CD4-positive, alpha-beta T cell treated with Interleukin-17A for 1 hour (primary cell): Measurements from ENCODE around the gene SRRM4.
"Not testable (repeated sequence)": the region's sequence is repeated elsewhere in the genome, so short reads cannot be mapped to it uniquely, and the experiment has no call there.

Source experiments
- DNase-seq: peaks from one replicate; pipeline ENCODE4 v3.0.0-alpha.2; 2020

Gene SRRM4, protein sequence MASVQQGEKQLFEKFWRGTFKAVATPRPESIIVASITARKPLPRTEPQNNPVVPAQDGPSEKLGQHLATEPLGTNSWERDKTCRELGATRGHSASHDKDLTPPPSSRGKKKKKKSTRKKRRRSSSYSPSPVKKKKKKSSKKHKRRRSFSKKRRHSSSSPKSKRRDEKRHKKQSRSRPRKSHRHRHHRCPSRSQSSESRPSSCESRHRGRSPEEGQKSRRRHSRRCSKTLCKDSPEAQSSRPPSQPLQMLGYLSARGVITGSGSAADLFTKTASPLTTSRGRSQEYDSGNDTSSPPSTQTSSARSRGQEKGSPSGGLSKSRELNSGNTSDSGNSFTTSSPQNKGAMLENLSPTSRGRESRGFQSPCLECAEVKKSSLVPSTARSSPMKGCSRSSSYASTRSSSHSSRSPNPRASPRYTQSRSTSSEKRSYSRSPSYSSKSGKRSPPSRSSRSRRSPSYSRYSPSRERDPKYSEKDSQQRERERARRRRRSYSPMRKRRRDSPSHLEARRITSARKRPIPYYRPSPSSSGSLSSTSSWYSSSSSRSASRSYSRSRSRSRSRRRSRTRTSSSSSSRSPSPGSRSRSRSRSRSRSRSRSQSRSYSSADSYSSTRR

DNA sequence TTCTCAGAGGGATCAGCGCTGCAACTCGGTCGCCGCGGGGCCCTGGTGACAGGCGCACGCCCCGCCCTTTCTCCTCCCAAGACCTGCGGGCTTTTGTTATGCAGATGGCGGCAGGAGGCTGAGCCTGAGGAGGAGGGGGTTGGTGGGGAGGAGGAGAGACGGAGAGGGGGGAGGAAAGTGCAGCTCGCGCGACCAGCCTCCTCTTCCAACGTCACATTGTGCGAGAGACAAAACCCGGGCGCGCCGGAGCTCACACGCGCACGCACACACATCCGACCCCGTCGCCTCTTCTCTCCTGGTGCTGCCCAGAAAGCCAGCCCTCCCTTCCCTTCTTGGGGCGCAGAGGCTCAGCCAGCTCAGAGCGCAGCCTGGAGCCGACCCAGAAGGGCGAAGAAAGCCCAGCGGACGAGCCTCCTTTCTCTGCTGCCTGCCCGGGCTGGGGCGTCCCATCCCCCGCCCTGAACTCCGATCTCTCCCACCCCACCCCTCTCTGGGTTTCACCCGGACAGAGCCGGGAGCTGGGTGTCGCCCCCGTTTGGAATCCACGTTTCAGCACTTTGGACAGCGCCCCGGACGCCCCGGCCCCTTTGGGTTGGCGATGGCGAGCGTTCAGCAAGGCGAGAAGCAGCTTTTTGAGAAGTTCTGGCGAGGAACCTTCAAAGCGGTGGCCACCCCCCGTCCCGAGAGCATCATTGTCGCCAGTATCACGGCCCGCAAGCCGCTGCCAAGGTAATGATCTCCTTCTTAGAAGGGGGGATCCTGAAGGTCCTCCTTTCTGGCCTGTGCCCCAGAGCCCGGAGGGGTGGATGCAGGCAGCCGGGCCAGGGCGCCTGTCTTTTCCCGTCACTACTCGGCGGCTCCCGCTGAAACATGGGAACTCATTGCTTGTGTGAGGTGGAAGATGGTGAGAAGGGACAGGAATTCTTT lies at the start of gene SRRM4:
Gene SRRM4 (plus strand): TSS at position 257 of the 927 bp plus-strand sequence. CDS start 342 bp downstream, at position 599.
- no peak for DNase-seq

DNA sequence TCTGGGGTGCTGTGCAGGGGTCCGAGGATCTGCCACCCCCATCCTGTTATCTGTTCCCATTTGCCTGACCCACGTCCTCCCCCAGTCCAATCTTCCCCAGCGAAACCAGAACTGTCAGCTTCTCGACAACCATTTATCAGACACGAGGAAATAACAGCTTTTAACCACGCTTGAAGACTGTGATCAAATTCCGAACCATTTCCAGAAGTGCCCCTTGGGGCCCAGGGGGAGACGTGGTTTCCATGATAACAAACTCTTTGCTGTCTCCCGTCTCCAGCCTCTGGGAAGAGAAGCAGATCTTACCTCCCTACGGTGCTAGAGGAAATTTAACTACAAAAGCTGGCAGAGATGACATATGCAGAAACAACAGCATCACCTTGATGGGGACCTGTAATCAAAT lies 35.1 kb upstream of the SRRM4 start:
- DNase-seq = no peak

- no peak for DNase-seq
Measured at GRCh38 chr12:118958520-118958919, 22.8 kb upstream of the SRRM4 start.

DNA sequence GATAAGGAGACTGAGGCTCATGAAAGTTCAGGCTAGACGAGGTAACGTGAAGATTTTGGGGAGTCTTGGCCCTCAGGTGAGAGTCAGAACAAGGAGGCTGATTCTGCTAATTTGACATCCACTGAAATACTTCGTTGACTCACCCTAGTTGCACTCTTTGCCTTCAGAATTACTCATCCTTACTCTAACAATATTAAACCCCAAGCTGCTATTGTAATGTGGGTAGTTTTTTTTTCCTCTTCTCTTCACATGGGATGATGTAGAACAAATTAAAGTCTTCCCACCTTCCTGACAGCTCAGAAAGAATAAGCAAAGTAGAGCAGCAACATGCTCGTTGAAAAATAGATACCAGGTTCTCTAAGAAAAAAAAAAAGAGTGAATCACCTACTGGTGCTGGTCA lies 22.0 kb upstream of the SRRM4 start:
- DNase-seq = no peak

GRCh38 chr12:118959985-118960560 lies 21.3 kb upstream of the SRRM4 start:
- DNase-seq = no peak

GRCh38 chr12:118960865-118961264 lies 20.5 kb upstream of the SRRM4 start:
- no peak for DNase-seq

DNA sequence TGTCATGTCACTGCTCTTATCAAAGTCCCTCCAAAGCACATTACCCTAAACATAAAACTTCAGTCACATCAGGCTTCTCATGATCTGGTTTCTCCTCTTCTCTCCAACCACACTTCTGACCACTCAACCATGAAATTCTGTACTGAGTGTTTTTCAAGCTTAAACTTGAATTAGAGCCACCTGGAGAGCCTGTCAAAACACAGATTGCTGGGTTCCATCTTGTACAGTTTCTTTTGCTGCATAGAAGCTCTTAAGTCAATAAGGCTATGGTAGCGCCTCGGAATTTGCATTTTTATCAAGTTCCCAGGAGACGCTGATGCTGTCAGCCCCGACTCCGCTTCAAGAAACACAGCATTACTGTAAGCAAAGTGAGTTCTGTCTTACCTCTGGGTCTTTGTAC lies 16.4 kb upstream of the SRRM4 start:
- DNase-seq = no peak

DNA sequence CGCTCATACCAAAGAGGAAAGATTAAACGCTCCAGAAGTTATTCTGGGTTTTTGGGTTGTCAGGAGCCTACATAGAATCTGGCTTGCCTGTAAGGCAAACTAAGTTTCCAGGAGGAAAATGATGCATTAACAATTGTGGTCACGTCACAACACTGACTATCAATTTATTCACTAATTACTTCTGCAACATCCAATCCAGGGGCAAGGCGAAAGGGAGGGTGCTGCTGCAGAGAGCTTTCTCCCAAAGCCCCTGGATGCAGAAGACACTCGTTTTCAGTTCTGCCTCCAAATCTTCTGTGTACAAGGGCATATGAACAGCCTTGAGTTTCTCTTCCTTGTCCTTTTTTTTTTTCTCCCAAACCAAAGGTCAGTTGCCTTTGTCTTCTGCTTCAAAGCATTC lies 10.5 kb upstream of the SRRM4 start:
- no peak for DNase-seq

DNA sequence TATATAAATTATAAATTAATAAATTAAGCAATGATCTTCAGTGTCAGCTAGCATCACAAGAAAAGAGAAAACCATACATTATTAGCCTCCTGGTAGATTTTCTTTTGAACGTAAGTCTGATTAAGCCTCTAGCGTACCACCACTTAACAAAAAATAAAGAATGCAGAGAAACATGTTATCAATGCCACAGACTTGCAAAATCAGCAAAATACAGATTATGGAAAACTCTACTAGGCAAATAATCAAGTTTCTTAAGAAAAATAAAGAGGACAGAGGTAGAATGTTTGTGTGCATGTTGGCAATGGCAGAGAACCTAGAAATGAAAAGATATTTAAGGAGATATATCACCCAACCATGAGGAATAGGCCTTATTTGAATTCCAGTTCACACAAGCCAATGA lies 8.4 kb upstream of the SRRM4 start:
- no peak for DNase-seq

GRCh38 chr12:118979763-118980406 lies 1.5 kb upstream of the SRRM4 start:
- DNase-seq = peak; percentile 15

- no peak for DNase-seq
Measured at GRCh38 chr12:118980407-118981014, 830 bp upstream of the SRRM4 start.

DNA sequence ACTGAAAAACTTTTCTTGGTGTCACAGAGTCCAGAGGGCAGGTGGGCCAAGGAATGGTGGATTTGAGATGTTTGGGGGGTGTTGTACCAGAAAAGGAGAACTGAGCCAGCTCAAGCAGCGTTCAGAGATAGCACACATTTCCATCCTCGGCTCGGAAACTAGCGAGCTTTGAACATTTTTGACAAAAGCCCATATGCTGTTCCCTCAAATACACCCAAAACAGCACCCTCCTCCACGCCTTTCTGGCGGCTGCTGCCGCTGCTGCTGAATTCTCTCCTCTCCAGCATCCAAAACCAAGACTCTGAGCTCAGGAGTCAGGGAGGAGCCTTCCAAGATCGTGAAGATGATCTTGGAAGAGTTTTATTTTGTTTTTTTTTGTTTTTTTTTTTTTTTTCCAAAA lies 961 bp downstream of the SRRM4 start:
- no peak for DNase-seq

GRCh38 chr12:118982984-118983761 lies 1.8 kb downstream of the SRRM4 start:
- no peak for DNase-seq

GRCh38 chr12:118984161-118984943 lies 3.0 kb downstream of the SRRM4 start:
- DNase-seq = no peak

GRCh38 chr12:118986050-118986449 lies 4.7 kb downstream of the SRRM4 start:
- no peak for DNase-seq

DNA sequence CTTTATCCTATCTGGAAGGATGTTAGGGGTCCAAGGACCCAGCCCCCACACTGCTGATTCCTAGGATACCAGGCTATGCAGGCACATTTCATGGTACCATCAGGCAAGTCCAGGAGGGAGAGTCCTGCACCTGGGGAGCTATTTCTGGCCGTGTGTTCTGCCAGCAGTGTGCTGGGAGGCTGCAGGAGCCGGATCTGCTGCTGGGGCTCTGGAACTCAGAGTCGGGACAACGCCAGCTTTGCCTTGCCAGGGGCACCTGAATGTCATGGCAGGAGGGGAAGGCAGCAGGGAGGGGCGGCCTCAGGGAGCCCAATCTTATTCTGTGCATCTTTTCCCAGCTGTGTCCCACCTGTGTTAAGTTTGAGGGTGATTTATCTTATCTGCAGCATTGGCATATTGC lies 17.8 kb downstream of the SRRM4 start:
- no peak for DNase-seq

GRCh38 chr12:119005085-119005484 lies 23.7 kb downstream of the SRRM4 start:
- DNase-seq = no peak

GRCh38 chr12:119005913-119006312 lies 24.6 kb downstream of the SRRM4 start:
- no peak for DNase-seq

- no peak for DNase-seq
Measured at GRCh38 chr12:119006746-119007145, 25.4 kb downstream of the SRRM4 start.

GRCh38 chr12:119008273-119008672 lies 26.9 kb downstream of the SRRM4 start:
- DNase-seq = not testable (repeated sequence)
